Right lobe of liver (tissue), 4 donors: ENCODE data around the gene ERVH48-1.

ENCODE experiments used
- POLR2A ChIP-seq: fragments of 450-650 bp; IDR thresholded peaks from one replicate; pipeline ENCODE4 v1.6.1; 2017; ENCODE audit warnings: antibody characterized with exemption, mild to moderate bottlenecking
- TF ChIP-seq, protein P1 (sequence below), 4 donors: fragments of 200-600 bp in 3 of 4; fragments of 450-650 bp in 1 of 4; IDR thresholded peaks; one replicate each; pipeline versions ENCODE4 v1.5.1 to v1.8.0; 2016 to 2022; ENCODE audit warnings: antibody characterized with exemption in 4 of 4, mild to moderate bottlenecking in 2 of 4
- donor health status: DM: no; HTN: no; CAD: no.
- donor health status: DM: no; HTN: no; CAD: no.
- donor health status: DM: no; HTN: yes; CAD: no.

DNA sequence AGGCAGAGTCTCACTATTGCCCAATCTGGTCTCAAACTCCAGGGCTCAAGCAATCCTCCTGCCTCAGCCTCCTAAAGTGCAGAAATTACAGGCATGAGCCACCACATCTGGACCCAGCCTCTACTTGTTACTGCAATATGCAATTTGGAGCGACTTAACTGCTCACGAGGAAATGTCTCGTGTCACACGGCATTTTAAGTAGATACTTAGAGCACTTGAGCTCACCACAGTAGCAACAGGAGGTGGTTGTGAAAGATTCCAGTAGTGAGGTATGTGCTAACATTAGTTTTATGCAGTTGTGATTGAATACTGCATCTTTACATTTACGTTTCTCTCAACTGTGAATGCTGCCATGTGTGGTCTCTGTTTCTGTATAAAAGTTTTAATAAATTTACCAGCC lies 38.1 kb downstream of the ERVH48-1 start:
- TF ChIP-seq, protein P1, sequence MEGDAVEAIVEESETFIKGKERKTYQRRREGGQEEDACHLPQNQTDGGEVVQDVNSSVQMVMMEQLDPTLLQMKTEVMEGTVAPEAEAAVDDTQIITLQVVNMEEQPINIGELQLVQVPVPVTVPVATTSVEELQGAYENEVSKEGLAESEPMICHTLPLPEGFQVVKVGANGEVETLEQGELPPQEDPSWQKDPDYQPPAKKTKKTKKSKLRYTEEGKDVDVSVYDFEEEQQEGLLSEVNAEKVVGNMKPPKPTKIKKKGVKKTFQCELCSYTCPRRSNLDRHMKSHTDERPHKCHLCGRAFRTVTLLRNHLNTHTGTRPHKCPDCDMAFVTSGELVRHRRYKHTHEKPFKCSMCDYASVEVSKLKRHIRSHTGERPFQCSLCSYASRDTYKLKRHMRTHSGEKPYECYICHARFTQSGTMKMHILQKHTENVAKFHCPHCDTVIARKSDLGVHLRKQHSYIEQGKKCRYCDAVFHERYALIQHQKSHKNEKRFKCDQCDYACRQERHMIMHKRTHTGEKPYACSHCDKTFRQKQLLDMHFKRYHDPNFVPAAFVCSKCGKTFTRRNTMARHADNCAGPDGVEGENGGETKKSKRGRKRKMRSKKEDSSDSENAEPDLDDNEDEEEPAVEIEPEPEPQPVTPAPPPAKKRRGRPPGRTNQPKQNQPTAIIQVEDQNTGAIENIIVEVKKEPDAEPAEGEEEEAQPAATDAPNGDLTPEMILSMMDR (IDR thresholded peaks at IDR 0.05): no peak
- no peak for TF ChIP-seq POLR2A
